ENCODE measurements around the gene SMYD3.

Gene SMYD3

DNA sequence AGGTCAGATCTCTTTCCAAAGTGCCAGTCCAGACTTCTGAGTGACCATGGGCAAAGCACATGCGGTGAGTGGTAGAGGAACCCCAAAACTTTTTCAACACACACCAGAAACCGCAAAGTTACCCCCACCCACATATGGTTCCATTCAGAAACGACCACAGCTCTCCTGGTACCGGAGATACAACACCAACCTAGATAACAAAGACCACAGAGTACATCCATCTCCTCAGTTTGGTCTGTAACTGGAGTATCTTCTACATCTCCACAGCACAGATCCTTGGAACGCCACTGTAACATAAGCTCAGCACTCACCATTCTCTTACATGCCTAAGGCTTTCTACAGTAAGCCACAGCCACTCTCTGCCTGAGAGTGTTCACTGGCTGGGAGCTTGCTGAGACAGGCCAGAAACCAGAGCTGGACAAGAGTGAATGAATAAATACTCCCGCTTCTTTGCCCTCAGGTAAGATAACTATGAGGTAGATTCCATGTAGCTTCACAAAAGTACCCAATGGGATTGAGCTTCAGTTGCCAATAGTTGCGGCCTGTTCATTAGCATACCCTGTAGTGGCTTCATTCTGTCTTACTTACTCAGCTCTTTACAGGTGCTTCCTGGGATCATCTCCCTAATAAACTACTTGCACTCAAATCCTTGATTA lies 81.8 kb downstream of the SMYD3 start:
- H3K9ac ChIP-seq (ENCODE audit: low read length), result no peak overlapping the region

GRCh38 chr1:246420300-246420699 lies 86.8 kb downstream of the SMYD3 start:
- Histone ChIP-seq H3F3A (ENCODE audit: insufficient read depth, low read length) (no peaks in the 10 kb centered on the region), H3K9me3 (replicated peaks; ENCODE audit: insufficient read depth, low read length) (no peaks in the 10 kb centered on the region), H3K27ac (ENCODE audit: low read length) (no peak overlapping the region), H3K9me2 (replicated peaks; ENCODE audit: insufficient read depth, low read length) (no peaks in the 10 kb centered on the region), H2AFZ (ENCODE audit: low read length) (no peak overlapping the region), H3K4me2 (ENCODE audit: low read depth, low read length) (no peak overlapping the region), H3K4me1 (ENCODE audit: low read length) (no peaks in the 10 kb centered on the region), H3K4me3 (ENCODE audit: low read length) (no peak overlapping the region), H3K79me2 (ENCODE audit: low read length) (no peaks in the 10 kb centered on the region), H3K9ac (ENCODE audit: low read length) (no peak overlapping the region), H3K36me3 (replicated peaks; ENCODE audit: insufficient read depth, low read length) (no peaks in the 10 kb centered on the region), H4K20me1 (ENCODE audit: insufficient read depth, low read length) (no peaks in the 10 kb centered on the region), H3K27me3 (replicated peaks; ENCODE audit: insufficient read depth, low read length) (no peaks in the 10 kb centered on the region)
- no peak for TF ChIP-seq EZH2 (optimal IDR thresholded peaks at IDR 0.05; ENCODE audit: low read depth, low read length)
- TF ChIP-seq, protein P1, sequence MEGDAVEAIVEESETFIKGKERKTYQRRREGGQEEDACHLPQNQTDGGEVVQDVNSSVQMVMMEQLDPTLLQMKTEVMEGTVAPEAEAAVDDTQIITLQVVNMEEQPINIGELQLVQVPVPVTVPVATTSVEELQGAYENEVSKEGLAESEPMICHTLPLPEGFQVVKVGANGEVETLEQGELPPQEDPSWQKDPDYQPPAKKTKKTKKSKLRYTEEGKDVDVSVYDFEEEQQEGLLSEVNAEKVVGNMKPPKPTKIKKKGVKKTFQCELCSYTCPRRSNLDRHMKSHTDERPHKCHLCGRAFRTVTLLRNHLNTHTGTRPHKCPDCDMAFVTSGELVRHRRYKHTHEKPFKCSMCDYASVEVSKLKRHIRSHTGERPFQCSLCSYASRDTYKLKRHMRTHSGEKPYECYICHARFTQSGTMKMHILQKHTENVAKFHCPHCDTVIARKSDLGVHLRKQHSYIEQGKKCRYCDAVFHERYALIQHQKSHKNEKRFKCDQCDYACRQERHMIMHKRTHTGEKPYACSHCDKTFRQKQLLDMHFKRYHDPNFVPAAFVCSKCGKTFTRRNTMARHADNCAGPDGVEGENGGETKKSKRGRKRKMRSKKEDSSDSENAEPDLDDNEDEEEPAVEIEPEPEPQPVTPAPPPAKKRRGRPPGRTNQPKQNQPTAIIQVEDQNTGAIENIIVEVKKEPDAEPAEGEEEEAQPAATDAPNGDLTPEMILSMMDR (IDR thresholded peaks at IDR 0.05; ENCODE audit: low read length), result no peak
- DNase-seq, result no peak

More for the DNA sequence above, 81.8 kb downstream of the SMYD3 start:
- no peak overlapping the region for H3K4me2 ChIP-seq (ENCODE audit: low read depth, low read length)
- no peaks in the 10 kb centered on the region for H3K36me3 ChIP-seq (replicated peaks; ENCODE audit: insufficient read depth, low read length)
- no peak overlapping the region for H3K4me3 ChIP-seq (ENCODE audit: low read length)
- no peaks in the 10 kb centered on the region for H3K27me3 ChIP-seq (replicated peaks; ENCODE audit: insufficient read depth, low read length)
- H3K9me3 ChIP-seq (replicated peaks; ENCODE audit: insufficient read depth, low read length), result no peaks in the 10 kb centered on the region
- H4K20me1 ChIP-seq (ENCODE audit: insufficient read depth, low read length), result no peaks in the 10 kb centered on the region
- H3K79me2 ChIP-seq (ENCODE audit: low read length), result no peaks in the 10 kb centered on the region
- H3F3A ChIP-seq (ENCODE audit: insufficient read depth, low read length), result no peaks in the 10 kb centered on the region
- H3K9me2 ChIP-seq (replicated peaks; ENCODE audit: insufficient read depth, low read length), result no peaks in the 10 kb centered on the region
- H3K27ac ChIP-seq (ENCODE audit: low read length), result no peak overlapping the region
- TF ChIP-seq EZH2 (optimal IDR thresholded peaks at IDR 0.05; ENCODE audit: low read depth, low read length) (no peak), EZH2phosphoT487 (IDR thresholded peaks at IDR 0.05; ENCODE audit: low read length) (no peak)
- TF ChIP-seq, protein P1 (IDR thresholded peaks at IDR 0.05; ENCODE audit: low read length), result no peak
- DNase-seq, result no peak
- H2AFZ ChIP-seq (ENCODE audit: low read length), result no peak overlapping the region
- no peaks in the 10 kb centered on the region for H3K4me1 ChIP-seq (ENCODE audit: low read length)

DNA sequence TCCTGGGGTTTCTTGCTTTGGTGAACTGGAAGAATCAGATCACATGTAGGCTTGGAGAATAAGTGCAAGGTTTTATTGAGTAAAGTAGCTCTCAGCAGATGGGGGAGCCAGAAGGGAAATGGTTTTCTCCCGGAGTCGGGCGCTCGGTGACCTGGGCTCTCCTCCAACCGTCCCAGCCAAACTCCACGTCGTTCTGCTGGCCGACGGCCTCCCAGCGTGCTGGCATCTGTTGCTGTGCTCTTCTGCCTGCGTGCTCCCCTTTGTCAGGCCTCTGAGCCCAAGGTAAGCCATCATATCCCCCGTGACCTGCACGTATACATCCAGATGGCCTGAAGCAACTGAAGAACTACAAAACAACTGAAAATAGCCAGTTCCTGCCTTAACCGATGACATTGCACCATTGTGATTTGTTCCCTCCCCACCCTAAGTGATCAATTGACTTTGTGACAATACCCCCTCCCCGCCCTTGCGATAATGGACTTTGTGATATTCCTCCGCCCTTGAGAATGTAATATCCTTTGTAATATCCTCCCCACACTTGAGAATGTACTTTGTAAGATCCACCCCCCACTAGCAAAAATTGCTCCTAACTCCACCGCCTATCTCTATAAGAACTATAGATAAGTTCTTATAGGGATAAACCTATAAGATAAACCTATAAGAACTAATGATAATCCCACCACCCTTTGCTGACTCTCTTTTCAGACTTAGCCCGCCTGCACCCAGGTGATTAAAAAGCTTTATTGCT lies 88.3 kb downstream of the SMYD3 start:
- no peaks in the 10 kb centered on the region for H3K4me1 ChIP-seq (ENCODE audit: low read length)
- no peaks in the 10 kb centered on the region for H3K36me3 ChIP-seq (replicated peaks; ENCODE audit: insufficient read depth, low read length)
- no peaks in the 10 kb centered on the region for H3F3A ChIP-seq (ENCODE audit: insufficient read depth, low read length)
- DNase-seq, result no peak
- H3K27ac ChIP-seq (ENCODE audit: low read length), result no peak overlapping the region
- H3K4me3 ChIP-seq (ENCODE audit: low read length), result no peak overlapping the region
- no peaks in the 10 kb centered on the region for H3K27me3 ChIP-seq (replicated peaks; ENCODE audit: insufficient read depth, low read length)
- no peaks in the 10 kb centered on the region for H4K20me1 ChIP-seq (ENCODE audit: insufficient read depth, low read length)
- no peaks in the 10 kb centered on the region for H3K79me2 ChIP-seq (ENCODE audit: low read length)
- H2AFZ ChIP-seq (ENCODE audit: low read length), result no peak overlapping the region
- no peaks in the 10 kb centered on the region for H3K9me3 ChIP-seq (replicated peaks; ENCODE audit: insufficient read depth, low read length)
- TF ChIP-seq, protein P1 (IDR thresholded peaks at IDR 0.05; ENCODE audit: low read length), result no peak
- TF ChIP-seq EZH2phosphoT487 (IDR thresholded peaks at IDR 0.05; ENCODE audit: low read length) (no peak), EZH2 (optimal IDR thresholded peaks at IDR 0.05; ENCODE audit: low read depth, low read length) (no peak)
- H3K9ac ChIP-seq (ENCODE audit: low read length), result no peak overlapping the region
- H3K4me2 ChIP-seq (ENCODE audit: low read depth, low read length), result no peak overlapping the region
- H3K9me2 ChIP-seq (replicated peaks; ENCODE audit: insufficient read depth, low read length), result no peaks in the 10 kb centered on the region
